OCI-LY7 (cell line): Measurements from ENCODE around the gene ERP44.

Experiments
- CTCF ChIP-seq: fragments of 200-600 bp; sonication (generic); conservative IDR thresholded peaks from 2 replicates; pipeline ENCODE4 v1.5.1; 2014; ENCODE audit warnings: mild to moderate bottlenecking, antibody characterized with exemption, low read length, moderate library complexity, mixed read lengths
- EZH2phosphoT487 ChIP-seq: fragments of 200-600 bp; sonication (generic); IDR thresholded peaks from 2 replicates; pipeline ENCODE4 v1.6.1; 2018; ENCODE audit warnings: low read depth, borderline replicate concordance, mild to moderate bottlenecking, mixed run types, antibody characterized with exemption, low read length, moderate library complexity, mixed read lengths

DNA sequence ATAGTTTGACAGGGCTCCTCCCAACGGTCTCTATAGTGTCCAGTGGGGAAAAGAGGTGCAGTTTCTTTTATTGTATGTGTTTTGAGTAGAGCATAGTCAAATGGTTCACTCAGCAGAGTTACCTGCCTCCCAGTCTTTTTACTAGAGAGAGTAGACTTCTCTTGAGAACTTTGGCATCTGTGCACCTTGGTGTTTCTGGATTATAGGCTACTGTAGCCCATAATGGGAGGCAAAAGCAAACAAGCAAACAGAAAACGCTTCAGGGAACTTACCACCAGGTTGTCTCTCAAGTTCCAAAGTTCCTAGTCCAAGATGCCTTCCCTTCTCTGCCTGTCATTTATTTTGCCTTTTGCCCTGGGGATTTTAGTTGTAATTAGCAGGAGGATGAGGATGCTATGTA is 26.4 kb upstream of the ERP44 start:
- TF ChIP-seq CTCF (no peak), EZH2phosphoT487 (no peak)
